OCI-LY1 (cell line): Measurements from ENCODE around the gene SEC22C.

Experiments
- H2AFZ ChIP-seq: fragments of 200-600 bp; sonication (generic), shearing (Covaris generic); 2 replicates; pipeline ENCODE4 v1.6.0; 2014; ENCODE audit warnings: antibody characterized with exemption, mild to moderate bottlenecking, low read length
- H3F3A ChIP-seq: fragments of 200-600 bp; sonication (generic), shearing (Covaris generic); 2 replicates; pipeline ENCODE4 v1.6.0; 2014; ENCODE audit warnings: mild to moderate bottlenecking, antibody characterized with exemption, low read length, moderate library complexity; ENCODE audit not compliant: insufficient read depth
- H3K27ac ChIP-seq: fragments of 200-600 bp; sonication (generic); 2 replicates; pipeline ENCODE4 v1.5.1; 2014; ENCODE audit warnings: low read length, mixed run types, mild to moderate bottlenecking, low read depth; ENCODE audit not compliant: poor library complexity, severe bottlenecking
- H3K27me3 ChIP-seq: fragments of 200-600 bp; sonication (generic); 2 replicates; pipeline ENCODE4 v1.6.0; 2014; ENCODE audit warnings: antibody characterized with exemption, mild to moderate bottlenecking, low read length, moderate library complexity; ENCODE audit not compliant: insufficient read depth
- H3K36me3 ChIP-seq: fragments of 200-600 bp; sonication (generic); 2 replicates; pipeline ENCODE4 v1.6.1; 2014; ENCODE audit warnings: mild to moderate bottlenecking, antibody characterized with exemption, low read length, moderate library complexity, mixed read lengths; ENCODE audit not compliant: insufficient read depth
- H3K4me1 ChIP-seq: fragments of 200-600 bp; sonication (generic); 2 replicates; pipeline ENCODE4 v1.5.1; 2014; ENCODE audit warnings: mild to moderate bottlenecking, low read length, moderate library complexity; ENCODE audit not compliant: insufficient read depth, severe bottlenecking
- H3K4me2 ChIP-seq: fragments of 200-600 bp; sonication (generic), shearing (Covaris generic); 2 replicates; pipeline ENCODE4 v1.6.1; 2014; ENCODE audit warnings: low read length
- H3K4me3 ChIP-seq: fragments of 200-600 bp; sonication (generic); 2 replicates; pipeline ENCODE4 v1.5.1; 2014; ENCODE audit warnings: low read length, low read depth, mild to moderate bottlenecking, mixed read lengths; ENCODE audit not compliant: poor library complexity, severe bottlenecking
- H3K79me2 ChIP-seq: fragments of 200-600 bp; shearing (Covaris generic); 2 replicates; pipeline ENCODE4 v1.6.1; 2016; ENCODE audit warnings: mixed run types, low read length, mixed read lengths; ENCODE audit not compliant: insufficient read depth
- H3K9ac ChIP-seq: fragments of 200-600 bp; sonication (generic), shearing (Covaris generic); 2 replicates; pipeline ENCODE4 v1.6.1; 2014; ENCODE audit warnings: mild to moderate bottlenecking, low read length, mixed read lengths
- H3K9me2 ChIP-seq: fragments of 200-600 bp; sonication (generic), shearing (Covaris generic); 2 replicates; pipeline ENCODE4 v1.6.1; 2014; ENCODE audit warnings: low read depth, mild to moderate bottlenecking, low read length, mixed read lengths
- H3K9me3 ChIP-seq: fragments of 200-600 bp; shearing (Covaris generic); 2 replicates; pipeline ENCODE4 v1.6.1; 2014; ENCODE audit warnings: low read length, mixed read lengths
- H4K20me1 ChIP-seq: fragments of 200-600 bp; sonication (generic), shearing (Covaris generic); 2 replicates; pipeline ENCODE4 v1.6.0; 2016; ENCODE audit warnings: mild to moderate bottlenecking, low read length; ENCODE audit not compliant: insufficient read depth
- CTCF ChIP-seq: fragments of 200-600 bp; sonication (generic), shearing (Covaris generic); IDR thresholded peaks from 2 replicates; pipeline ENCODE4 v1.5.1; 2017; ENCODE audit warnings: mild to moderate bottlenecking, antibody characterized with exemption, low read length, moderate library complexity, mixed read lengths
- EZH2 ChIP-seq: fragments of 200-600 bp; sonication (generic), shearing (Covaris generic); IDR thresholded peaks from 2 replicates; pipeline ENCODE4 v1.8.0; 2017; ENCODE audit warnings: borderline replicate concordance, mixed run types, mild to moderate bottlenecking, antibody characterized with exemption, low read length, moderate library complexity, mixed read lengths

Gene SEC22C

DNA sequence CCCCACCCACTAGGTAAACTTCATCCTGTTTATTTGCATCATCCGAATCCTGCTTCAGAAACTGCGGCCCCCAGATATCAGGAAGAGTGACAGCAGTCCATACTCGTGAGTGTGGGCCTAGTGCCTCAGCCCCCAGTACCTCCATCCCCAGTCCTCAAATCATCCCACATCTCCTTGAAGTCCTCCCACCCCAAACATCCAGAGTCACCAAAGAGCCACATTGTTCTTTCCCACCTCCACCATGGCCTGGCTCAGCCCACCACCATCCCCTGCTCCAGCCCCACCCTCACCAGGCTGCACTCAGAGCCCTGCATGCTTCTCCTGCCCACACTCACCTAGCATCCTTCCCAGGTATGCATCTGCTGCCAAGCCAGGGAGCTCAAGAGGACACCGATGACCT, 49.5 kb downstream of the SEC22C start:
- TF ChIP-seq CTCF, result no peak
- no peak for TF ChIP-seq EZH2
- no peak overlapping the region for H2AFZ ChIP-seq

DNA sequence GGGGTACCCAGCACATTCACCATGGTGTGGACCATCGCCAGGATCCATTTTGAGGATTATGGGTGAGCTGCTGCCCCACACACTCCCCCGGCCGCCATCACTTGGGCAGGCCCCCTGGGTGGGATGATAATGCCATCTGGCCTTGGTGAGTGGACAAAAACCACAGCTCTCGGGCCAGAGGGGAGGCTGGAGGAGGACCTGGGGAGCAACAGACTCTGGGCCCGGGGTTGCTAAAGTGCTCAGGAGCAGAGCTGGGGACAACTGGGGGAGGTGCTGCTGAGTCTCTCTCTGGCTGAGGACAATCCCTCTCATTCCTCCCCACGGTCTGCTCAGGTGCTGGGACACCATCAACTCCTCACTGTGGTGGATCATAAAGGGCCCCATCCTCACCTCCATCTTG, 50.3 kb downstream of the SEC22C start:
- no peak overlapping the region for H3K27ac ChIP-seq
- H3K9me2 ChIP-seq, result no peaks in the 10 kb centered on the region
- H3K9me3 ChIP-seq, result no peaks in the 10 kb centered on the region
- H3K9ac ChIP-seq, result no peak overlapping the region
- no peaks in the 10 kb centered on the region for H3K4me1 ChIP-seq
- H2AFZ ChIP-seq, result no peak overlapping the region
- TF ChIP-seq CTCF (no peak), EZH2 (no peak)
- H3K4me3 ChIP-seq, result no peak overlapping the region
- no peaks in the 10 kb centered on the region for H3K27me3 ChIP-seq
- H3K4me2 ChIP-seq, result no peak overlapping the region
- no peaks in the 10 kb centered on the region for H3K79me2 ChIP-seq
- H4K20me1 ChIP-seq, result no peaks in the 10 kb centered on the region
- H3K36me3 ChIP-seq, result no peaks in the 10 kb centered on the region
- H3F3A ChIP-seq, result no peaks in the 10 kb centered on the region

More for the DNA sequence above, 49.5 kb downstream of the SEC22C start:
- Histone ChIP-seq H3K4me3 (no peak overlapping the region), H3K9me2 (no peaks in the 10 kb centered on the region), H3K79me2 (no peaks in the 10 kb centered on the region), H3K27me3 (no peaks in the 10 kb centered on the region), H3K4me1 (no peaks in the 10 kb centered on the region), H3K27ac (no peak overlapping the region), H3K36me3 (no peaks in the 10 kb centered on the region), H4K20me1 (no peaks in the 10 kb centered on the region), H3K9me3 (no peaks in the 10 kb centered on the region), H3K4me2 (no peak overlapping the region), H3K9ac (no peak overlapping the region), H3F3A (no peaks in the 10 kb centered on the region)

GRCh38 chr3:42530073-42530472, 51.7 kb downstream of the SEC22C start:
- H3K36me3 ChIP-seq, result no peaks in the 10 kb centered on the region
- no peak overlapping the region for H3K27ac ChIP-seq
- no peaks in the 10 kb centered on the region for H3K9me3 ChIP-seq
- no peaks in the 10 kb centered on the region for H3F3A ChIP-seq
- no peaks in the 10 kb centered on the region for H4K20me1 ChIP-seq
- H3K4me3 ChIP-seq, result no peak overlapping the region
- no peak overlapping the region for H2AFZ ChIP-seq
- H3K79me2 ChIP-seq, result no peaks in the 10 kb centered on the region
- no peaks in the 10 kb centered on the region for H3K9me2 ChIP-seq
- no peak overlapping the region for H3K4me2 ChIP-seq
- TF ChIP-seq EZH2 (no peak), CTCF (no peak)
- no peak overlapping the region for H3K9ac ChIP-seq
- no peaks in the 10 kb centered on the region for H3K27me3 ChIP-seq
- H3K4me1 ChIP-seq, result no peaks in the 10 kb centered on the region
